GM23338 (cell line): Measurements from ENCODE around the gene RGS3.

Source experiments
- EZH2 ChIP-seq: fragments of 200-600 bp; sonication (generic); IDR thresholded peaks from one replicate; pipeline ENCODE4 v1.8.0; 2017; ENCODE audit warnings: antibody characterized with exemption, mild to moderate bottlenecking, low read depth; ENCODE audit not compliant: unreplicated experiment
- EZH2phosphoT487 ChIP-seq: fragments of 200-600 bp; sonication (generic); IDR thresholded peaks from one replicate; pipeline ENCODE4 v1.8.1; 2018; ENCODE audit warnings: antibody characterized with exemption; ENCODE audit not compliant: unreplicated experiment
- JUNB ChIP-seq: IDR thresholded peaks from one replicate; pipeline ENCODE4 v1.6.1; 2016; ENCODE audit warnings: antibody characterized with exemption; ENCODE audit not compliant: unreplicated experiment
- POLR2AphosphoS5 ChIP-seq: IDR thresholded peaks from 2 replicates; pipeline ENCODE4 v1.6.1; 2016; ENCODE audit warnings: antibody characterized with exemption, low read depth
- STAT1 ChIP-seq: IDR thresholded peaks from one replicate; pipeline ENCODE4 v1.6.1; 2016; ENCODE audit warnings: antibody characterized with exemption; ENCODE audit not compliant: unreplicated experiment
- ZNF331 ChIP-seq: fragments of 250-450 bp; sonication (Bioruptor Pico); IDR thresholded peaks from 2 replicates; pipeline ENCODE4 v1.5.0; 2020; ENCODE audit warnings: low read depth, mild to moderate bottlenecking, moderate library complexity
- TF ChIP-seq, protein P1 (sequence below), 2 experiments: fragments of 200-600 bp in 1 of 2; sonication (generic) in 1 of 2; conservative IDR thresholded peaks; 2 replicates each; pipeline versions ENCODE4 v1.5.1 to v1.6.1; 2016 to 2017; ENCODE audit warnings: antibody characterized with exemption in 2 of 2, low read depth in 2 of 2, mild to moderate bottlenecking in 2 of 2, moderate library complexity in 1 of 2
- TF ChIP-seq, protein P2 (sequence below): IDR thresholded peaks from one replicate; pipeline ENCODE4 v1.6.1; 2018; ENCODE audit warnings: antibody characterized with exemption; ENCODE audit not compliant: unreplicated experiment
- TF ChIP-seq, protein P3 (sequence below): fragments of 250-450 bp; sonication (Bioruptor Pico); IDR thresholded peaks from 2 replicates; pipeline ENCODE4 v1.5.0; 2020; ENCODE audit warnings: mild to moderate bottlenecking, moderate library complexity

DNA sequence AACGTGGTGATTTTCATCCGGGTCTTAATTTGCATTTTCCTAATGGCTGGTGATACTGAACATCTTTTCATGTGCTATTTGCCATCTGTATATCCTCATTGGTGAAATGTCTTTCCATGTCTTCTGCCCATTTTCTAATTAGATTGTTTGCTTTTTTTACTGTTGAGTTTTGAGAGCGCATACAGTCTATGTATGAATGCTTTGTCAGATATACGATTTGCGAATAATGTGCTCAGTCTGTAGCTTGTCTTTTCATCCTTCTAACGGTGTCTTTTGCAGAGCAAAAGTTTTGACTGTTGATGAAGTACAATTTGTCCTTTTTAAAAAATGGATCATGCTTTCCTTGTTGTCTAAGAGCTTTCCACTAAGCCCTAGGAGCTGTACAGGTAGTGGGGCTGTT, 143.0 kb downstream of the RGS3 start:
- TF ChIP-seq STAT1 (no peak), EZH2 (no peak), ZNF331 (CRISPR knock-in tag) (no peak), POLR2AphosphoS5 (no peak), EZH2phosphoT487 (no peak), JUNB (no peak)
- TF ChIP-seq, protein P1, sequence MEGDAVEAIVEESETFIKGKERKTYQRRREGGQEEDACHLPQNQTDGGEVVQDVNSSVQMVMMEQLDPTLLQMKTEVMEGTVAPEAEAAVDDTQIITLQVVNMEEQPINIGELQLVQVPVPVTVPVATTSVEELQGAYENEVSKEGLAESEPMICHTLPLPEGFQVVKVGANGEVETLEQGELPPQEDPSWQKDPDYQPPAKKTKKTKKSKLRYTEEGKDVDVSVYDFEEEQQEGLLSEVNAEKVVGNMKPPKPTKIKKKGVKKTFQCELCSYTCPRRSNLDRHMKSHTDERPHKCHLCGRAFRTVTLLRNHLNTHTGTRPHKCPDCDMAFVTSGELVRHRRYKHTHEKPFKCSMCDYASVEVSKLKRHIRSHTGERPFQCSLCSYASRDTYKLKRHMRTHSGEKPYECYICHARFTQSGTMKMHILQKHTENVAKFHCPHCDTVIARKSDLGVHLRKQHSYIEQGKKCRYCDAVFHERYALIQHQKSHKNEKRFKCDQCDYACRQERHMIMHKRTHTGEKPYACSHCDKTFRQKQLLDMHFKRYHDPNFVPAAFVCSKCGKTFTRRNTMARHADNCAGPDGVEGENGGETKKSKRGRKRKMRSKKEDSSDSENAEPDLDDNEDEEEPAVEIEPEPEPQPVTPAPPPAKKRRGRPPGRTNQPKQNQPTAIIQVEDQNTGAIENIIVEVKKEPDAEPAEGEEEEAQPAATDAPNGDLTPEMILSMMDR (conservative IDR thresholded peaks at IDR 0.05; ENCODE audit: low read depth in 2 of 2), result no peak
- TF ChIP-seq, protein P2, sequence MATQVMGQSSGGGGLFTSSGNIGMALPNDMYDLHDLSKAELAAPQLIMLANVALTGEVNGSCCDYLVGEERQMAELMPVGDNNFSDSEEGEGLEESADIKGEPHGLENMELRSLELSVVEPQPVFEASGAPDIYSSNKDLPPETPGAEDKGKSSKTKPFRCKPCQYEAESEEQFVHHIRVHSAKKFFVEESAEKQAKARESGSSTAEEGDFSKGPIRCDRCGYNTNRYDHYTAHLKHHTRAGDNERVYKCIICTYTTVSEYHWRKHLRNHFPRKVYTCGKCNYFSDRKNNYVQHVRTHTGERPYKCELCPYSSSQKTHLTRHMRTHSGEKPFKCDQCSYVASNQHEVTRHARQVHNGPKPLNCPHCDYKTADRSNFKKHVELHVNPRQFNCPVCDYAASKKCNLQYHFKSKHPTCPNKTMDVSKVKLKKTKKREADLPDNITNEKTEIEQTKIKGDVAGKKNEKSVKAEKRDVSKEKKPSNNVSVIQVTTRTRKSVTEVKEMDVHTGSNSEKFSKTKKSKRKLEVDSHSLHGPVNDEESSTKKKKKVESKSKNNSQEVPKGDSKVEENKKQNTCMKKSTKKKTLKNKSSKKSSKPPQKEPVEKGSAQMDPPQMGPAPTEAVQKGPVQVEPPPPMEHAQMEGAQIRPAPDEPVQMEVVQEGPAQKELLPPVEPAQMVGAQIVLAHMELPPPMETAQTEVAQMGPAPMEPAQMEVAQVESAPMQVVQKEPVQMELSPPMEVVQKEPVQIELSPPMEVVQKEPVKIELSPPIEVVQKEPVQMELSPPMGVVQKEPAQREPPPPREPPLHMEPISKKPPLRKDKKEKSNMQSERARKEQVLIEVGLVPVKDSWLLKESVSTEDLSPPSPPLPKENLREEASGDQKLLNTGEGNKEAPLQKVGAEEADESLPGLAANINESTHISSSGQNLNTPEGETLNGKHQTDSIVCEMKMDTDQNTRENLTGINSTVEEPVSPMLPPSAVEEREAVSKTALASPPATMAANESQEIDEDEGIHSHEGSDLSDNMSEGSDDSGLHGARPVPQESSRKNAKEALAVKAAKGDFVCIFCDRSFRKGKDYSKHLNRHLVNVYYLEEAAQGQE, result no peak
- TF ChIP-seq, protein P3, sequence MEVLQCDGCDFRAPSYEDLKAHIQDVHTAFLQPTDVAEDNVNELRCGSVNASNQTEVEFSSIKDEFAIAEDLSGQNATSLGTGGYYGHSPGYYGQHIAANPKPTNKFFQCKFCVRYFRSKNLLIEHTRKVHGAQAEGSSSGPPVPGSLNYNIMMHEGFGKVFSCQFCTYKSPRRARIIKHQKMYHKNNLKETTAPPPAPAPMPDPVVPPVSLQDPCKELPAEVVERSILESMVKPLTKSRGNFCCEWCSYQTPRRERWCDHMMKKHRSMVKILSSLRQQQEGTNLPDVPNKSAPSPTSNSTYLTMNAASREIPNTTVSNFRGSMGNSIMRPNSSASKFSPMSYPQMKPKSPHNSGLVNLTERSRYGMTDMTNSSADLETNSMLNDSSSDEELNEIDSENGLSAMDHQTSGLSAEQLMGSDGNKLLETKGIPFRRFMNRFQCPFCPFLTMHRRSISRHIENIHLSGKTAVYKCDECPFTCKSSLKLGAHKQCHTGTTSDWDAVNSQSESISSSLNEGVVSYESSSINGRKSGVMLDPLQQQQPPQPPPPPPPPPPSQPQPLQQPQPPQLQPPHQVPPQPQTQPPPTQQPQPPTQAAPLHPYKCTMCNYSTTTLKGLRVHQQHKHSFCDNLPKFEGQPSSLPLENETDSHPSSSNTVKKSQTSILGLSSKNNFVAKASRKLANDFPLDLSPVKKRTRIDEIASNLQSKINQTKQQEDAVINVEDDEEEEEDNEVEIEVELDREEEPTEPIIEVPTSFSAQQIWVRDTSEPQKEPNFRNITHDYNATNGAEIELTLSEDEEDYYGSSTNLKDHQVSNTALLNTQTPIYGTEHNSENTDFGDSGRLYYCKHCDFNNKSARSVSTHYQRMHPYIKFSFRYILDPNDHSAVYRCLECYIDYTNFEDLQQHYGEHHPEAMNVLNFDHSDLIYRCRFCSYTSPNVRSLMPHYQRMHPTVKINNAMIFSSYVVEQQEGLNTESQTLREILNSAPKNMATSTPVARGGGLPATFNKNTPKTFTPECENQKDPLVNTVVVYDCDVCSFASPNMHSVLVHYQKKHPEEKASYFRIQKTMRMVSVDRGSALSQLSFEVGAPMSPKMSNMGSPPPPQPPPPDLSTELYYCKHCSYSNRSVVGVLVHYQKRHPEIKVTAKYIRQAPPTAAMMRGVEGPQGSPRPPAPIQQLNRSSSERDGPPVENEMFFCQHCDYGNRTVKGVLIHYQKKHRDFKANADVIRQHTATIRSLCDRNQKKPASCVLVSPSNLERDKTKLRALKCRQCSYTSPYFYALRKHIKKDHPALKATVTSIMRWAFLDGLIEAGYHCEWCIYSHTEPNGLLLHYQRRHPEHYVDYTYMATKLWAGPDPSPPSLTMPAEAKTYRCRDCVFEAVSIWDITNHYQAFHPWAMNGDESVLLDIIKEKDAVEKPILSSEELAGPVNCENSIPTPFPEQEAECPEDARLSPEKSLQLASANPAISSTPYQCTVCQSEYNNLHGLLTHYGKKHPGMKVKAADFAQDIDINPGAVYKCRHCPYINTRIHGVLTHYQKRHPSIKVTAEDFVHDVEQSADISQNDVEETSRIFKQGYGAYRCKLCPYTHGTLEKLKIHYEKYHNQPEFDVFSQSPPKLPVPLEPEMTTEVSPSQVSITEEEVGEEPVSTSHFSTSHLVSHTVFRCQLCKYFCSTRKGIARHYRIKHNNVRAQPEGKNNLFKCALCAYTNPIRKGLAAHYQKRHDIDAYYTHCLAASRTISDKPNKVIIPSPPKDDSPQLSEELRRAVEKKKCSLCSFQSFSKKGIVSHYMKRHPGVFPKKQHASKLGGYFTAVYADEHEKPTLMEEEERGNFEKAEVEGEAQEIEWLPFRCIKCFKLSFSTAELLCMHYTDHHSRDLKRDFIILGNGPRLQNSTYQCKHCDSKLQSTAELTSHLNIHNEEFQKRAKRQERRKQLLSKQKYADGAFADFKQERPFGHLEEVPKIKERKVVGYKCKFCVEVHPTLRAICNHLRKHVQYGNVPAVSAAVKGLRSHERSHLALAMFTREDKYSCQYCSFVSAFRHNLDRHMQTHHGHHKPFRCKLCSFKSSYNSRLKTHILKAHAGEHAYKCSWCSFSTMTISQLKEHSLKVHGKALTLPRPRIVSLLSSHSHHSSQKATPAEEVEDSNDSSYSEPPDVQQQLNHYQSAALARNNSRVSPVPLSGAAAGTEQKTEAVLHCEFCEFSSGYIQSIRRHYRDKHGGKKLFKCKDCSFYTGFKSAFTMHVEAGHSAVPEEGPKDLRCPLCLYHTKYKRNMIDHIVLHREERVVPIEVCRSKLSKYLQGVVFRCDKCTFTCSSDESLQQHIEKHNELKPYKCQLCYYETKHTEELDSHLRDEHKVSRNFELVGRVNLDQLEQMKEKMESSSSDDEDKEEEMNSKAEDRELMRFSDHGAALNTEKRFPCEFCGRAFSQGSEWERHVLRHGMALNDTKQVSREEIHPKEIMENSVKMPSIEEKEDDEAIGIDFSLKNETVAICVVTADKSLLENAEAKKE (CRISPR knock-in tag), result no peak
